Measurements from ENCODE around the gene EHD1.

- no peak for TF ChIP-seq CTCF (IDR thresholded peaks at IDR 0.05)
- no peak for TF ChIP-seq POLR2A (IDR thresholded peaks at IDR 0.05)
These were observed 20.1 kb upstream of the EHD1 start for GRCh38 chr11:64898541-64898940.

All from body of pancreas (tissue), 4 donors.